Activated CD8-positive, alpha-beta T cell treated with anti-CD3 and anti-CD28 coated beads for 36 hours (primary cell): ENCODE data around the gene THRAP3. TPM values are rescaled to one million over a fixed set of nuclear protein-coding genes. Genes with fewer than 3 reads are reported as not detected.
A peak's percentile ranks its signal among the peaks of the same experiment; 100 is the strongest.
"Not testable (repeated sequence)": the region's sequence is repeated elsewhere in the genome, so short reads cannot be mapped to it uniquely, and the experiment has no call there.

Experiments used
- ATAC-seq: fragments of 200-7000 bp; cut with Tn5 transposase; one replicate; pipeline ENCODE4 v1.10.0; 2021; ENCODE audit warnings: mild to moderate bottlenecking, moderate library complexity
- CTCF ChIA-PET: fragments of 350-600 bp; sonication (Branson Sonifier 250); formaldehyde crosslinking; loops from one replicate; lab custom pipeline; 2021; ENCODE audit warnings: antibody characterized with exemption; lab: Charles Lee
- POLR2A ChIA-PET: fragments of 350-600 bp; sonication (Branson Sonifier 250); formaldehyde crosslinking; loops from one replicate; lab custom pipeline; 2021; ENCODE audit warnings: antibody characterized with exemption; lab: Charles Lee
- DNase-seq: peaks from one replicate; pipeline ENCODE4 v3.0.0-alpha.2; 2020
- H3K27ac Mint-ChIP-seq: one replicate; pipeline ENCODE4 v1.8.0; 2021; ENCODE audit warnings: mild to moderate bottlenecking, mixed read lengths
- H3K27me3 Mint-ChIP-seq: one replicate; pipeline ENCODE4 v1.8.0; 2021; ENCODE audit warnings: mixed read lengths
- H3K36me3 Mint-ChIP-seq: one replicate; pipeline ENCODE4 v1.8.0; 2021; ENCODE audit warnings: low read depth, mixed read lengths
- H3K4me1 Mint-ChIP-seq: one replicate; pipeline ENCODE4 v1.8.0; 2021; ENCODE audit warnings: low read depth, mixed read lengths
- H3K4me3 Mint-ChIP-seq: one replicate; pipeline ENCODE4 v1.8.0; 2021; ENCODE audit warnings: mild to moderate bottlenecking, moderate library complexity, mixed read lengths
- H3K9me3 Mint-ChIP-seq: one replicate; pipeline ENCODE4 v1.8.0; 2021; ENCODE audit warnings: mixed read lengths
- CTCF ChIP-seq: fragments of 200-600 bp; IDR thresholded peaks from one replicate; pipeline ENCODE4 v1.8.0; 2022; ENCODE audit warnings: antibody characterized with exemption, mild to moderate bottlenecking
- intact Hi-C: fragments of 100-400 bp; cut with micrococcal nuclease; formaldehyde crosslinking; loops from one replicate; pipeline ENCODE4 v1.10.0; 2022
- total RNA-seq, 2 experiments: library from RNA; stranded (reverse); gene quantifications; one replicate each; pipeline ENCODE4 v1.2.3, GENCODE V29; 2021

The THRAP3 gene
- total RNA-seq, 2 experiments from 2014 or later, result 119 to 121 TPM

DNA sequence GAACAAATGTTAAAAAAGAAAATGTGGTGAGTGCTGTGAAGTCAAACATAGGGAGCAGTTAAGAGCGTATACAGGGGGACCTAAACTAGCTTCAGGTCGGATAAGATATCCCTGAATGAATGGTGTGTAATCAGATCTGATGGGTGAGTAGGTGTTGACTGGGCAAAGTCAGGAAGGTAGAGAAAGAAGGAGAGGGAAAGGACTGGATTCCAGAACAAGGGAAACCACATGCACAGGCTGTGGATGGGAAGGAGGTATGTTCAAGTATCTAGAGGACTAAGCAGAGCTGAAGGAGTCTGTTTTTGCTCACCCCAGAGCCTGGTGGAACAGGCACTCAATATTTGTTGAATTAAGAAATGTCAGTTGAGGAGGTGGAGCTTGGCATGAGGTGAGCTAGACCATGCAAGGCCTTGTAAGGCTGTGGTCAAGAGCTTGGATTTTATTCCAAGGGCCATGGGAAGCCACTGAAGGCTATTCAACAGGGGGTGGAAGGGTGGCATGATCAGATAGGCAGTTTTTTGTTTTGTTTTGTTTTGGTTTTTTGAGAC lies 40.9 kb upstream of the THRAP3 start:
- H3K27ac Mint-ChIP-seq, result peak overlapping the region; percentile 27
- intact Hi-C loops, result no loop called here
- no peaks in the 10 kb centered on the region for H3K27me3 Mint-ChIP-seq
- ATAC-seq (no peak), DNase-seq (no peak)
- no peaks in the 10 kb centered on the region for H3K9me3 Mint-ChIP-seq
- TF ChIP-seq CTCF, result no peak
- CTCF ChIA-PET, result interaction anchor here (1.1 to 1.7 kb wide), 6 partner anchors 8 to 102 kb away, joined by 3 to 17 read pairs (median 6); partner anchors contain the start of gene TRAPPC3
- peaks cover 20% of the 10 kb centered on the region for H3K36me3 Mint-ChIP-seq
- POLR2A ChIA-PET, result interaction anchor here (0.6 to 2.6 kb wide), 8 partner anchors 11 to 41 kb away, joined by 3 to 13 read pairs (median 4); partner anchors contain the start of genes THRAP3 and TRAPPC3
- H3K4me3 Mint-ChIP-seq, result no peak overlapping the region
- peaks cover 2% of the 10 kb centered on the region for H3K4me1 Mint-ChIP-seq

DNA sequence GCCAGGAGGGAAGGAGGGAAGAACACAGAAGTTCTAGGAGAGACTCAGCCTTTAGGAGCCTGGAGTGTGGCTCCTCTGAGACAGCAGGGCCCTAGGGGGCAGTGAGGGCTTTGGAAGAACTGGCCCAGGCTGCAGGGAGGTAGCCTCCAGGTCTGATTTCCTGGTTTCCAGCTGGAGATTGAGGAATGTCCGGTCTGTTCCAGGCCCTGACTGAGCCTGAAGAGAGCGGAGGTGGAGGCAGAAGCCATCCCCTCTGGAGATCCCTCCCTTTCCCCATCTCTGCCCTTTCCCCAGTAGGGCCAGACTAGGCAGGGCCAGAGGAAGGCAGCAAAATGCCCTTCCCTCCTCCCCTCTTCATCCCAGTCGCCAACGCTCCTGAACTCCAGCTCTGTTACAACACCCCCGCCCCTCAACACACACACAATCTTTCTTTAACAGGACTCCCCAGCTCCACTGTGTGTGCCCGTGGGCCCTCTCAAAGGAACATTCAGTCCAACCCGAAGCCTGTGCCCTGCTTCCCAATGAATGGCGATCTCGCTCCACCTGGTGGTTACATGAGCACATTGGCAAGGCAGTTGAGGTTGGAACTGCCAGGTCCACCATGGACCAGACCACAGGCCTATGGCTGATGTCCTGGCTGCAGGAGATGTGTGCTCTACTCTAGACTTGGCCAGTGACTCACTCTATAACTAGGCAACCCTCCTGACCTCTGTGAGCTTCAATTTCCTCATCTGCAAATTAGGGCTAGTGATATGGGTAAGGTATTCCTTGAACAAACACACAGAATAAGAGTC lies 36.2 kb upstream of the THRAP3 start:
- TF ChIP-seq CTCF, result peak; percentile 81
- POLR2A ChIA-PET, result interaction anchor here (0.6 to 2.5 kb wide), 11 partner anchors 11 to 114 kb away, joined by 3 to 22 read pairs (median 5); partner anchors contain the start of genes MAP7D1, THRAP3 and TRAPPC3

GRCh38 chr1:36196805-36197204 lies 27.4 kb upstream of the THRAP3 start:
- H3K36me3 Mint-ChIP-seq, H3K4me1 Mint-ChIP-seq, intact Hi-C loops, DNase-seq, H3K27me3 Mint-ChIP-seq, H3K9me3 Mint-ChIP-seq, POLR2A ChIA-PET, H3K4me3 Mint-ChIP-seq, H3K27ac Mint-ChIP-seq, ATAC-seq: not testable (repeated sequence)
- CTCF ChIA-PET, result interaction anchor here (1.4 to 2.8 kb wide), 2 partner anchors 8 to 47 kb away, joined by 3 to 11 read pairs; no protein-coding TSS in a partner anchor

More for the DNA sequence above, 36.2 kb upstream of the THRAP3 start:
- Mint-ChIP-seq H3K4me1 (peaks cover 2% of the 10 kb centered on the region), H3K27ac (peak overlapping the region; percentile 24), H3K9me3 (no peaks in the 10 kb centered on the region), H3K27me3 (no peaks in the 10 kb centered on the region), H3K4me3 (no peak overlapping the region), H3K36me3 (no peaks in the 10 kb centered on the region)
- intact Hi-C loops, result loop anchor here (5.0 kb wide), 1 partner anchor 41 kb away; the partner anchor contains the start of gene TRAPPC3
- CTCF ChIA-PET, result interaction anchor here (0.7 to 2.6 kb wide), 34 partner anchors 9 to 199 kb away, joined by 3 to 84 read pairs (median 7); partner anchors contain the start of genes COL8A2, MAP7D1, THRAP3 and TRAPPC3
- ATAC-seq (peak; percentile 98), DNase-seq (peak; percentile 88)

GRCh38 chr1:36198641-36199040 lies 25.6 kb upstream of the THRAP3 start:
- TF ChIP-seq CTCF, result no peak
- no peaks in the 10 kb centered on the region for H3K4me1 Mint-ChIP-seq
- H3K36me3 Mint-ChIP-seq, result no peaks in the 10 kb centered on the region
- no peak for DNase-seq
- H3K4me3 Mint-ChIP-seq, result no peak overlapping the region
- no peak for ATAC-seq
- H3K27ac Mint-ChIP-seq, result no peak overlapping the region
- H3K9me3 Mint-ChIP-seq, result no peaks in the 10 kb centered on the region
- intact Hi-C loops, result no loop called here
- ChIA-PET POLR2A (interaction anchor here (0.6 kb wide), 1 partner anchor 56 kb away, joined by 3 read pairs; no protein-coding TSS in a partner anchor), CTCF (interaction anchor here (2.8 kb wide), 1 partner anchor 10 kb away, joined by 11 read pairs; no protein-coding TSS in a partner anchor)
- H3K27me3 Mint-ChIP-seq, result no peaks in the 10 kb centered on the region

- CTCF ChIA-PET, result interaction anchor here (0.6 to 1.1 kb wide), 2 partner anchors 12 to 65 kb away, joined by 3 to 7 read pairs; no protein-coding TSS in a partner anchor
- ATAC-seq (no peak), DNase-seq (no peak)
- H3K4me1 Mint-ChIP-seq, result no peaks in the 10 kb centered on the region
- intact Hi-C loops, result no loop called here
- POLR2A ChIA-PET, result interaction anchor here (0.6 kb wide), 1 partner anchor 51 kb away, joined by 3 read pairs; the partner anchor contains the start of gene TRAPPC3
- H3K27me3 Mint-ChIP-seq, result no peaks in the 10 kb centered on the region
- TF ChIP-seq CTCF, result no peak
- H3K4me3 Mint-ChIP-seq, result no peak overlapping the region
- no peak overlapping the region for H3K27ac Mint-ChIP-seq
- no peaks in the 10 kb centered on the region for H3K9me3 Mint-ChIP-seq
- no peaks in the 10 kb centered on the region for H3K36me3 Mint-ChIP-seq
Measured at GRCh38 chr1:36199934-36200741, 24.1 kb upstream of the THRAP3 start.
